Frontal cortex (tissue), 4 donors: ENCODE measurements around the gene BANP. TPM values are rescaled to one million over a fixed set of nuclear protein-coding genes. Genes with fewer than 3 reads are reported as not detected.
"Not testable (repeated sequence)": the region's sequence is repeated elsewhere in the genome, so short reads cannot be mapped to it uniquely, and the experiment has no call there.

Experiments
- DNase-seq, 2 donors: peaks; one replicate each; pipeline ENCODE4 v3.0.0; 2012; ENCODE audit warnings: low spot score in 2 of 2
- FAIRE-seq: peaks from 2 replicates; lab custom pipeline; 2012; peaks lifted over from hg19 to GRCh38; lab: Jason Lieb, UNC
- total RNA-seq: library from RNA; depleted of rRNA; stranded (reverse); fragments of >200 nt; gene quantifications from one replicate; pipeline ENCODE4 v1.2.3, GENCODE V29; 2014
- donor health status: control.
- donor health status: control.
- donor health status: control.

BANP gene
- total RNA-seq, 1 donor from 2014 or later: 40.8 TPM

DNA sequence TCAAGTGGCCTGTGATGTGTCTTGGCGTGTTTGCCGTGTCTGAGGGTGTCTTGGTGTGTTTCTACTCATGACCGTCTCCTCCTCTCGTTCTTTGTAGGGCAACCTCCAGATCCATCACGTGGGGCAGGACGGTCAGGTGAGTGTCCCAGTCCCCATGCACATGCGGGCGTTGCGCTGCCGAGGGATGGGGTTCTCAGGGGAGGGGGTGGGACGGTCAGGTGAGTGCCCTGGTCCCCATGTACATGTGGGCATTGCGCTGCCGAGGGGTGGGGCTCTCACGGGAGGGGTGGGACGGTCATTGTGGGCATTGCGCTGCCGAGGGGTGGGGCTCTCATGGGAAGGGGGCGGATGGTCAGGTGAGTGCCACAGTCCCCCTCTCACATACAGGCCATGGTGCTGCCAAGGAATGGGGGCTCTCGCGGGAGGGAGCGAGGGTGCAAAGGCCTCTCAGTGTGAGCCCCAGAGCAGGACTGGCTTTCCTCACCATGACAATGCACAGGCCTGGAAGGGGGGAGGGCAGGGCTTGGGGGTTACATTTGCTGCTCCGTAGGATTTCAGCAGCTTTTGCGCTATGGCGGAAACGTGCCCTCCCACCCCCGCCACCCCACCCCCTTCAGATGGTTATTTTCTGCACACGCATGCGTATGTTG lies 86.8 kb downstream of the BANP start:
- not testable (repeated sequence) for FAIRE-seq

DNA sequence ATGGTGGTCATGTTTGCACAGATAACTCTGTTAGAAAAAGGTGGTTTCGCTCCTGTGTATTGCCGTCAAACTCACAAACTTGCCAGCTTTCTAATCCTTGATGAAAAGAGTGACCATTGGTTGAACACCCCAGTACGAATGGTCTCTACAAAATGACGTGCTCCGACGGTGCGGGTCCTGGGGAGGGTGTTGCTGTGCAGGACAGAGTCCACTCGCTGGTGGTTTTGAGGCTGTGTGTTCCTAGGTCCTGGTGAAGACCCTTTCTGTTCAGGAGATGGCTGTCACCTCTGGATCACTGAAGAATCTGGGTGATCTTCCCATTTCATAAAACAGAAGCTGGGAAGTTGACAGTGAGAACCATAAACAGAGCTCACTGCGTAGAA lies 87.3 kb downstream of the BANP start:
- FAIRE-seq, DNase-seq: not testable (repeated sequence)

More for the DNA sequence above, 86.8 kb downstream of the BANP start:
- not testable (repeated sequence) for DNase-seq

DNA sequence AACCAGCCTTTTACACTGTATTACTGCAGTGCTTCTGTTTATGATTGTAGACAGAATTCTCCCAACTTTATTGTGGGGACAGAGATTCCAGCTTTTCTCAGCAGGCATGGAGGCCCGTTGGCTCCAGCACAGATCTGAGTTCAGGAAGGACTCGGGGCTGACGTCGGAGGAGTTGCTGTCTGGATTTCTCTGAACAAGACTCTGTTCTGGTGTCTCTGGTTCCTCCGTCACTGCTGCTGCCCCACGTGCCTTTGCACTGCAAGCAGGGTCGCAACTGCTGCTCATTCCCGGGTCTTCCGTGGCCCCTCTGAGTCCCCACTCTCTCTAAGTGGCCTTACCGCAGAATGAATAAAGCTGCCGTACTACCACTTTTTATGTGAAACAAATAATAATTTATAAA lies 88.4 kb downstream of the BANP start:
- FAIRE-seq: no peak
- no peak for DNase-seq

DNA sequence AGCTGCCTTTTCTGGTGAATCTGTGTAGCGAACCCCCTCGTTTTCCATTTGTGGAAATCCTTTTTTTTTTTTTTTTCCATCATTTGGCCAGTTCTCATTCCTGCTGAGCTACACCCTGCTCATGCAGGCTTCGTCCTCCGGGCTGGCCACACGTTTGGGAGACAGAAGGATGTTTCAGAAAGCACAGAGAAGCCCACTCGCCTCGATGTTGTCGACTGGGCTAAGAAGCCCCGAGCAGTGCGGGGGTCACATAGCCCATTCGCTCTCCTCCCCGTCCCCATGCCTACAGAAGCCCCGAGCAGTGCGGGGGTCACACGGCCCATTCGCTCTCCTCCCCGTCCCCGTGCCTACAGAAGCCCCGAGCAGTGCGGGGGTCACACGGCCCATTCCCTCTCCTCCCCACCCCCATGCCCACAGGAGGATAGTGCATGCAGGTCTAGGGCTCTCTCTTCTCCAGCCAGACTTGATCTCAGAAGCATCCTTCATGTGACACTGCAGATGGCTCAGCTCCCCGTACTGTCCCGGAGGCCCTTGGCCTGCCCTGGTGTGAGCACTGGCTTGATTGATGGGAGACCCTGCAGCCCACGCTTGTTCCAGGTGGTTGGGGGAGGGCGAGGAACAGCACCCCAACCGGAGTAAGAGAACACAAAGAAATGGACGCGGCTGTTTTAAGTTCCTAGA lies 89.1 kb downstream of the BANP start:
- not testable (repeated sequence) for FAIRE-seq, DNase-seq

DNA sequence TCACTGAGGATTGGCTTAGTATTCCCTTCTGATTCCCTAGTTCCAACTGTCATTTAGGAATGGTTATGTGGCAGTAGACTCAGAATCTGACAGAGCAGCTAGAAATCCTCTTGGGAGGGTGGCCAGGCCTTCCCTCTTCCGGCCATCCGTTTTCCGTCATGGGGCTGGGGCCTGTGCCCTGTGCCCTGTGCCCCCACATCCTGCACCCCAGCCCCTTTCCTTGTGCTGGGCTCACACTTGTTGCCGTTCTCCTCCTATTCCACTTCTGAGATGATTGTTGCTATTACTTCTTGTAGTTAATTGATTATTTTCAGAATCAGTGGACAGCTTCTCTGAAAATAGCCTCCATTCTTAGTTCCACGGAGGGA lies 89.6 kb downstream of the BANP start:
- FAIRE-seq, DNase-seq: not testable (repeated sequence)

DNA sequence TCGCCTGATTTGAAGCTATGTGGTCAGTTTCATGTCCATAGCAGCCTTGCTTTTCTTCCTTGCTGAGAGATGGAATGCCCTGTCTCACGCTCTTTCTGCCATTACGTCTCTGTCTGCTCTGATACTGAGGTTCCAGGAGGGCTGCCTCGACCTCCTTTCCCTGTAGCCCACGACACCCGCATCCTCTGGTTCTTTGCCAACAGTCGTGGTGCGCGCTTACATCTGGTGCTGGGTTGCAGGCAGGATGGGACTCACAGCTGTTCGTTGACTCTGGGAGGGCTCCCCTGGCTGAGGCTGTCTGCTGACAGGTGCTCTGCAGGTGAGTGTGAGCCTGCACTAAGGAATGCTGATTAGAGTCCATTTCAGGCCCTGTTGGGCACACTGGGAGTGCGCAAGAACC lies 90.3 kb downstream of the BANP start:
- not testable (repeated sequence) for FAIRE-seq, DNase-seq

DNA sequence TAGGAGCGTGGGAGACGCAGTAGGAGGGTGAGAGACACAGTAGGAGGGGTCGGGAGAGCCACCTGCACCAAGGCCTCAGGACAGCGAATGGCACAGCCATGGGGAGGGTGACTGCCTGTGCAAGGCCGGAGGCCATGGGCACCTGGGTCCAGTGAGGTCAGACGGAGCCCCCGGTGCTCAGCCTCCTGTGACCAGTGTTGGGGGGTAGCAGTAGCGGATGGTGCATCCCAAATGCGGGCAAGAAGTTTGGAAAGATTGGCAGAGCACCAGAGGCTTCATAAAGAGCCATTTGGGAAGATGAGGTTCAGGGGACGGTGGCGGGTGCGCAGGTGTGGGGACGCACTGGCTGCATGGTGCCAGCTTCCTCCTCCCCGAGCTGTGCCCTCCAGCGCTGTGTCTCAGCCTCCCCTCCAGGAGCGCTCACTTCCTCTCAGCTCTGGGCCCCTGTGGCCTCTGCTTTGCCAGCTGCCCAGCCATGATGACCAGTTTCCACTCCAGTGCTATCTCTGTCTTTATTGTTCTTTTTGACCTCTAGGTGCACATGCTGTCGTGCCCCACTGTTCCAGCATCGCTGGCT lies 90.8 kb downstream of the BANP start:
- not testable (repeated sequence) for FAIRE-seq, DNase-seq

DNA sequence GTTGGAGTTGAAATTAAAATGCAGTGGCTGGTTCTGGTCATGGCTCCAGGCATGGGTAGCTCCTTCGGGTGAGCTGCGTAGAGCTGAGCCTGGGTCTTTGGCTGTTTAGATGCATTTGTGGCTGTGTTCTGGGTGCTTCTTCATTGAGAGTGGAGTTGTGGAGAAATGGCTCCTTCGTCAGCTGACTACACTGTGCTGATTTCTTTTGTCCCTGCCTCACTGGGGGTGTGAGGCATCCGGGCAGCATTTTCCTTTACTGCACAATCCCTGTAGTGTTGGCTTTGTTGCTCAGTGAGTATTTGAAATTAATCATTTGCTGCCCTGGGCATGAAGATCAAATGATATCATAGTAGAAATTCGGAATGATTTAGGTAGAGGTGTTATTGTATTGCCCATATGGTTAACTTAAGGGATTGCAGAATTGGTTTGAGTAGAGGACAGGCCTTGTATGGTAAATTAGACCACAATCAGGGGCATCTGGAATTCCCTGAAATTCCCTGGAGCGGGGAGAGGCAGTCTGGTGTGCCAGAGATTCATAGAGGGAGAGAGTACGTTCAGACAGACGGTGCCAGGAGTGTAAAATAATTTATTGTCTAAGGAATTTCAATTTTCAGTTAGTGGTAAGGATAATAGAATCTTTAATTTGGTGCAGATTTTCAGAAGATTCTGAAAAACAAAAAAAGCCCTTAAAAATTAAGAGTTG lies 92.1 kb downstream of the BANP start:
- not testable (repeated sequence) for FAIRE-seq, DNase-seq

DNA sequence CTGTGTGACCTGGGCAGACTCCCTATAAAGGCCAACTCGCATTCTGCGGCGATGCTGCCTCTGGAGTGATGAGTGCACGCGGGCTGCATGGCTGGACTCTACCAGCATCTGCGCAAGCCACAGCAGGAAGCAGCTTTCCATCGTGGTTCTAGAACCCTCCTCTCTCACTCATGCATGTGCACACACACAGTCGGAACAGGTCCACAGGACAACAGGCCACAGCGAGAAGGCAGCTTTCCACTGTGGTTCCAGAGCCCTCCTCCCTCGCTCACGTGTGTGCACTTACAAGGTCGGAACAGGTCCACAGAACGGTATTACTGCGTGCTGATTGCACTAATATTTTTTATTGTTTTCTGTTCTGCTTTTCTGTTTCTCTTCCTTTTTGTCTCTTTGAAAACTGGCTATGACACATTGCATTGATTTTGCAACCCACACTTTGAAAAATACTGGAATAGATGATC lies 92.9 kb downstream of the BANP start:
- not testable (repeated sequence) for FAIRE-seq, DNase-seq

DNA sequence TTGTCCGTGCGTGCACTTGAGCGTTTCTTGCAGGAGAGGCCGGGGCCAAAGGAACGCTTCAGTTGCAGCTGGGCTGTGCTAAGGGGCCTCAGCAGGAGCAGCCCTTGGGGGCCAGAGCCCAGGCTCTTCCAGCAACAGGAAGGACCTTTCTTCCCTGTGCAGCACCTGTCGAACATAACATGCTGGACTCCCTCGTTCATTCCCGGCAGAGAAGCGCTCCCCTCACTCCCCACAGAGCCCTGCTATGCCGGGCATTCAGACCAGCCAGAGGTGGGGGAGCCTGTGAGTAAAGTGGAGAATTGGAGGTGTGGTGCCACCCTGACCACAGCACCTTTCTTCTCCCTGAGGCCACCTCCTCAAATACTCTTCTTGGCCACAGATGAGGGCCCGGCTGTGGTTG lies 94.1 kb downstream of the BANP start:
- not testable (repeated sequence) for FAIRE-seq

DNA sequence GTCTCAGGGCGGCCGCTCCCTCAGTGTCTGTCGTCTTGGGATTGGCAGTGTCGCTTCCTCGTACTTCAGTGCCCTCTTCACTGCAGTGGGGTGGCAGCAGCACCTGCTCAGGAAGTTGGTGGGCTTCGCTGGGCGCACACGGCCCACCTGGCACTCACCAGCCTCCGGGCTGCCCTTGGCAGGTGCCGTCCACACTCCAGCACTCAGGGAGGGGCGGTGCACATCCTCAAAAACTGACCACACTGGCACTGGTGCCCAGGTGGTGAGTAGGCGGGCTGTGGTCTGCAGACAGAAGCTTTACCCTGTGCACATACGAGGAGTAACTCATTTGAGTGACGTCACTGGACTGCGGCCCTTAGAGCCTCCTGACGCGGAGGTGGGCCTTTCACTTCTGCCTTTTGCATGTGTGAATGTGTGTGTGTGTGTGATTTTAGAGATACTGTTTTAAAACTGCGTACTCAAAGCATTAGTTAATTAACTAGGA lies 94.6 kb downstream of the BANP start:
- FAIRE-seq (no peak), DNase-seq (no peak)

More for the DNA sequence above, 94.1 kb downstream of the BANP start:
- not testable (repeated sequence) for DNase-seq

DNA sequence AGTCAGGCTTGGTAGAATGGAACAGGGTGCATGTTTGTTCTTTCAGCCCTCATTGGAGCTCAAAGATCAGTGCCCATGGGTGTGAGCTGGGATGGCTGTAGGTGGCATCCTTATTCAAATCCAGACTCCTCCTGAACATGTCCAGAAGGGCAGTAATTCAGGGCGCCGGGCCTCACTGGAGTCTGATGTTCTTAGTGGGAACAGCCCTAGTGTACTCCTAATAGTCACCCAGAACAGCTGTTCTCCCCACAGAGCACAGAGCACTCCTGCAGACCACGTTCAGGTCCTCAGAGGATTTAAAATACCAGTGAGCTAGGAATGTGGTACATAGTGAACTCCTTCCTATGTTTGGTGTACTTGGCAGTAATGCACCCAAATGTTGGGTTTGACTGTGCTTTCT lies 96.2 kb downstream of the BANP start:
- DNase-seq (no peak), FAIRE-seq (no peak)

DNA sequence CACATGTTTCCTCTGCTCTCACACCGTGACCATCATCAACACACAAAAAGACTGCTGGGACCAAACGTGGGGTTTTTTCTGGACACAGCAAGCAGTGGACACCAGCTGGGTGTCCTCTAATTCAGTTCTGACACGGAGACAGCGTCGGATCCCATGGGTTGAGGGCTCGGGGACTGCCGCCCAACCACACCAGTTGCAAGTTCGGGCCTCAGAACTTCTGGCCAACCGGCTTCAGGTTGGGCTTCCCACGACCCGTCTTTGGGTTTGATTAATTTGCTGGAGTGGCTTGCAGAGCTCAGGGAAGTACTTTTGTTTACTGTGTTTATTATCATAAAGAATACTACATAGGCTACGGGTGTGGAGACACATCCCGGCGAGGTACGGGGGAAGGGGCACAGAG lies 97.8 kb downstream of the BANP start:
- no peak for DNase-seq
- no peak for FAIRE-seq

DNA sequence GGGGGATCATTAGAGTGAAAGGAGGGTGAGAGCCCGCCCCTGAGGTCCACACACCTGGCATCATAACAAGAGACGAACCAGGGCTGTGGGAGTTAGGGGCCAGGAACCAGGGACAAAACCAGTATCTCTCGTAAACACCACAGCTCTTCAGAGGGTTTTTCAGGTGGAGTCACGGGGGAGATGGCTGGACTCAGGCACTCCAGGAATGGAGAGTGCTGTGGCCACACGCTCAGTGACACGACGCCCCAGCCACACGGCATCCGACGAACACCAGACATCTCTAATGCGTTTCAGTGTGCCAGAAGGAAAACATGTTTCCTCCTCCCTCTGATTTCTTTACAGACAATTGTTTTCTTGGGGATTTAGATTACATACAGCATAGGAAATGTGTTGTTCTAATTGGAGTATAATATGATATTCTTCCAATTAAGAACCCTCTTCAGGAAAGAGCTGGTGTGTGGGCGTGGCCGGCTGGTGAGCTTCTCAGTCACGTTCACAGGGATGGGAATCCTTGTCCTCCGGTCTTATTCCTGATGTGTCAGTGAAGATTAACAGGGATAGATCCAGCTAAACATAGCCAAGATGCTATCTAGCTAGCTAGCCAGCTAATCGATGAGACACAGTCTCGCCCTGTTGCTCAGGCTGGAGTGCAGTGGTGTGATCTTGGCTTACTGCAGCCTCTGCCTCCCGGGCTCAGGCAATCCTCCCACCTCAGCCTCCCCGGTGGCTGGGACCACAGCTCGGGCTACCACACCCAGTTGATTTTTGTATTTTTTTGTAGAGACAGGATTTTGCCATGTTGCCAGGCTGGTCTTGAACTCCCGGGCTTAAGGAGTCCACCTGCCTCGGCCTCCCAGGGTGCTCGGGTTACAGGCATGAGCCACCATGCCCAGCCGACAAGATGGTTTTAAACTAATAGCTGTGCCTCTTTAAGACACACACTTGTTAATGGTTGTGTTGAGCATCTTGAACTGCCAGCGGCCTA lies 98.6 kb downstream of the BANP start:
- FAIRE-seq (no peak), DNase-seq (no peak)

DNA sequence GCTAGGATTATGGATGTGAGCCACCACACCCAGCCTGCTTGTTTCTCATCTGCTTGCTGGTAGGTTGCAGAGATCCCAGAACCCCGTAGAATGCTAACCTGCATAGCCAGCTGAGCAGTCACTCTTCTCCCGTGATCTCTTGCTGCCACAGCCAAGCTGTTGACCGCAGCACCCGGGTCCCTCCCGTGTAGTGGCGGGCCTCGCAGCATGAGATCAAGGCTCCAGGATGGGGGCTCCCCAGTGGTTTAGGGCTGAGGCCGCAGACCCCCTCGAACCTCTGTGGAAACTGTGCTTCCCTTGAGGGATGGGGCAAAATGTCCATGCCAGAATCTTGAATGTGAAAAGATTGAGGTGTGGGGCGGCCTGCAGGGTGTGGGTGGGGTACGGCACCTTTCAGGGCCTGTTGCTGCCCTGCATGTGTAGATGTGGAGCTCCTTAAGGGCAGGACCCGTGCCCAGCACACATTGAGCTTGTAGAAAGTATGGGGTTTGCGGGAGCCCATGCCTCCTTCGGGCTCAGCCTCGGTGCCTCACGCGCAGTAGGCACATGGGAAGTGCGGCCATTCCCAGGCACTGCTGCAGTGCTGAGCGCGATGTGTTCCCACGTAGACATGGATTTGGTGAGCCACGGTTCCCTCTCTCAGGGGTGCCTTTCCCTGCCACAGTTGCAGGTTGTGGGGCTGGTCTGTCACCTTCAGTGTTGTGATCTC lies 99.9 kb downstream of the BANP start:
- FAIRE-seq (no peak), DNase-seq (no peak)

DNA sequence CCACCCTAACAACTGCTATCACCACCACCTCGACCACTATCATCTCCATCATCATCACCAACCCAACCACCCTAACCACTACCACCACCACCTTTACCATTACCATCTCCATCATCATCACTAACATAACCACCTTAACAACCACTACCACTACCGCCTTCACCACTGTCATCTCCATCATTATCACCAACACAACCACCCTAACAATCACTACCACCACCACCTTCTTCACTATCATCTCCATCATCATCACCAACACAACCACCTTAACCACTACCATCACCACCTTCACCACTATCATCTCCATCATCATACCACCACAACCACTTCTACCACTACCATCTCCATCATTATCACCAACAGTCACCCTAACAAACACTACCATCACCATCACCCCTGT lies 101.4 kb downstream of the BANP start:
- DNase-seq (no peak), FAIRE-seq (no peak)

DNA sequence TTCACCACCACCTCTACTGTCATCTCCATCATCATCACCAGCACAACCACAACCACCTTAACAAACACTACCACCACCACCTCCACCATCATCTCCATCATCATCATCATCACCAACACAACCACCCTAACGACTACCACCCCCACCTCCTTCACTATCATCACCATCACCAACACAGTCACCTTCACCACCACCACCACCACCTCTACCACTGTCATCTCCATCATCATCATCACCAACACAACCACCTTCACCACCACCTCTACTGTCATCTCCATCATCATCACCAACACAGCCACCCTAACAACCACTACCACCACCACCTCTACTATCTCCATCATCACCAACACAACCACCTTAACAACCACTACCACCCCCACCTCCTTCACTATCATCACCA lies 102.2 kb downstream of the BANP start:
- not testable (repeated sequence) for FAIRE-seq, DNase-seq

DNA sequence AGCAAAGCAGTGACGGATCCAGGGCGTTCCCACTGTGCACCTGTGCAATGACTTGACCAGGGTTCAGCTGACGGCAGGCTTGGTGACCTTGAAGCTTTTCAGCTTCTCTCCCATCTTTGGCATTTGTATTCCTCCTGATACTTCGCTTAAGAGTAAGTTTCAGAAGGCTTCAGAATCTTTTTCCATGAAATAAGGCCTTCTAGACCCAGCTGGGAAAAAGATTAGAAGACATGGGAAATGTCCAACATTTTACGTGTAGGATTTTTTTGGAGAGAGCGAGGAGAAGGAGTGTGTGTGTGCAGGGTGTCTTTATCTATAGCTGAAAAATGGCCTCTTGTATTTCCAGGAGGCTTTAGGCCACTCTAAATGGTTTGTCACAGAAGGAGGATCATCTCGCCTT lies 104.1 kb downstream of the BANP start:
- DNase-seq (no peak), FAIRE-seq (no peak)

DNA sequence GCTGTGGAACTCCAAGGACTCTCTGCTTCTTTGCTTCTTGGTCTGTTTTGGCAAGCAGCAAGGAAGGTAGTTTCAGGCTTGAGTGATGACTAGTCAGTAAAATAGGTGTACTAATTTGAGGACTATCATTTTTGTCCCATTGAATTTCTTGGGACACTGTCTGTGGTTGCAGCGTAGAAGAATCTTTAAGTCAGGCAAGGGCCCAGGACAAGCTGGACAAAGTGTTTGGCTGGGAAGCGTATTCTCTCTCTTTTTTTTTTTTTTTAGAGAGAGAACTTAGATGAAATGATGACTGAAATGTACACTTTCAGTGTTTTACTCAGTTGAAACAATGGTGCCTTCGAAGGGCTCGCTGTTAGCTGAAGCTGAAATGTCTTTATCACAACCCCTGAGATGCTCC lies 105.0 kb downstream of the BANP start:
- FAIRE-seq (no peak), DNase-seq (no peak)
